BLaER1 treated with 17β-estradiol and CSF1 and Interleukin-3, amounts not matched to agents 10 nM and 100 nM (cell line): ENCODE data around the gene PADI6.
A peak's percentile ranks its signal among the peaks of the same experiment; 100 is the strongest.

Source experiments
- H3K27ac ChIP-seq, 11 experiments: shearing (Covaris generic); formaldehyde crosslinking; 2 replicates each; pipeline ENCODE4 v1.8.1; 2022
- H3K27me3 ChIP-seq, 11 experiments: shearing (Covaris generic); formaldehyde crosslinking; 2 replicates each; pipeline ENCODE4 v1.8.1; 2022
- H3K36me3 ChIP-seq, 11 experiments: shearing (Covaris generic); formaldehyde crosslinking; 2 replicates each; pipeline ENCODE4 v1.8.1; 2022
- H3K4me1 ChIP-seq, 10 experiments: shearing (Covaris generic); formaldehyde crosslinking; 2 replicates each; pipeline ENCODE4 v1.8.1; 2022
- H3K4me2 ChIP-seq, 11 experiments: shearing (Covaris generic); formaldehyde crosslinking; 2 replicates each; pipeline ENCODE4 v1.8.1; 2022
- H3K4me3 ChIP-seq, 10 experiments: shearing (Covaris generic); formaldehyde crosslinking; 2 replicates each; pipeline ENCODE4 v1.8.1; 2022
- H3K9ac ChIP-seq, 11 experiments: shearing (Covaris generic); formaldehyde crosslinking; 2 replicates each; pipeline ENCODE4 v1.8.1; 2022
- H3K9me3 ChIP-seq, 11 experiments: shearing (Covaris generic); formaldehyde crosslinking; replicated peaks in 1 of 11; 2 replicates each; pipeline ENCODE4 v1.8.1; 2022
- H4K20me1 ChIP-seq, 11 experiments: shearing (Covaris generic); formaldehyde crosslinking; 2 replicates each; pipeline ENCODE4 v1.8.1; 2022
- Cebpa-rat ChIP-seq, 11 experiments: shearing (Covaris generic); IDR thresholded peaks; 2 replicates each; pipeline ENCODE4 v1.8.1; 2022

Gene PADI6

GRCh38 chr1:17419626-17420328 lies 47.8 kb downstream of the PADI6 start:
- peaks cover 96 to 100% (median 98%) of the 10 kb centered on the region in 11 experiments for H3K36me3 ChIP-seq
- H3K9ac ChIP-seq, result 0 out of 22 replicates have a peak overlapping the region, but pooled peaks of 1 of the 11 experiments have one; percentile 1
- H3K4me2 ChIP-seq, result peak overlapping the region in 1 of 11 experiments; percentile 23; a peak in 3 of 22 replicates
- H3K27ac ChIP-seq, result peak overlapping the region in 6 of 11 experiments; percentile 10 to 48 (median 34); a peak in 4 of 22 replicates
- H3K9me3 ChIP-seq, result no peaks in the 10 kb centered on the region
- TF ChIP-seq Cebpa-rat (IDR thresholded peaks at IDR 0.05), result no peak
- peaks cover 0 to 14% (median 4%) of the 10 kb centered on the region in 10 experiments; a peak in 7 of 20 replicates for H3K4me1 ChIP-seq
- H4K20me1 ChIP-seq, result peaks cover 58 to 100% (median 98%) of the 10 kb centered on the region in 11 experiments
- H3K4me3 ChIP-seq, result no peak overlapping the region
- H3K27me3 ChIP-seq, result no peaks in the 10 kb centered on the region

GRCh38 chr1:17420391-17420918 lies 48.5 kb downstream of the PADI6 start:
- H3K36me3 ChIP-seq, result peaks cover 96 to 100% (median 98%) of the 10 kb centered on the region in 11 experiments
- no peak for TF ChIP-seq Cebpa-rat (IDR thresholded peaks at IDR 0.05)
- no peak overlapping the region for H3K4me2 ChIP-seq
- H4K20me1 ChIP-seq, result peaks cover 65 to 100% (median 98%) of the 10 kb centered on the region in 11 experiments
- H3K9ac ChIP-seq, result no peak overlapping the region
- no peak overlapping the region for H3K27ac ChIP-seq
- H3K27me3 ChIP-seq, result no peaks in the 10 kb centered on the region
- no peak overlapping the region for H3K4me3 ChIP-seq
- no peaks in the 10 kb centered on the region for H3K9me3 ChIP-seq
- H3K4me1 ChIP-seq, result peaks cover 0 to 21% (median 6%) of the 10 kb centered on the region in 10 experiments; a peak in 9 of 20 replicates

GRCh38 chr1:17422461-17422860 lies 50.5 kb downstream of the PADI6 start:
- Histone ChIP-seq H3K4me2 (no peak overlapping the region), H3K27ac (peak overlapping the region in 1 of 11 experiments; percentile 11; a peak in 1 of 22 replicates), H3K9ac (0 out of 22 replicates have a peak overlapping the region, but pooled peaks of 1 of the 11 experiments have one; percentile 3), H3K9me3 (no peaks in the 10 kb centered on the region), H3K4me1 (peaks cover 0 to 31% (median 9%) of the 10 kb centered on the region in 10 experiments; a peak in 9 of 20 replicates), H4K20me1 (peaks cover 80 to 100% (median 100%) of the 10 kb centered on the region in 11 experiments), H3K27me3 (no peaks in the 10 kb centered on the region), H3K4me3 (no peak overlapping the region), H3K36me3 (peaks cover 97 to 100% (median 100%) of the 10 kb centered on the region in 11 experiments)
- no peak for TF ChIP-seq Cebpa-rat (IDR thresholded peaks at IDR 0.05)

- Histone ChIP-seq H3K9ac (0 out of 22 replicates have a peak overlapping the region, but pooled peaks of 2 of the 11 experiments have one; percentile 0 to 15), H3K4me2 (no peak overlapping the region), H3K9me3 (no peaks in the 10 kb centered on the region), H3K36me3 (peaks cover 97 to 100% (median 100%) of the 10 kb centered on the region in 11 experiments), H3K4me1 (peaks cover 0 to 35% (median 9%) of the 10 kb centered on the region in 10 experiments; a peak in 9 of 20 replicates), H4K20me1 (peaks cover 93 to 100% (median 100%) of the 10 kb centered on the region in 11 experiments), H3K4me3 (no peak overlapping the region), H3K27ac (no peak overlapping the region), H3K27me3 (no peaks in the 10 kb centered on the region)
- TF ChIP-seq Cebpa-rat (IDR thresholded peaks at IDR 0.05), result no peak
Observed at GRCh38 chr1:17423781-17424245, 51.8 kb downstream of the PADI6 start.

- no peak for TF ChIP-seq Cebpa-rat (IDR thresholded peaks at IDR 0.05)
- Histone ChIP-seq H3K9ac (peak overlapping the region in 5 of 11 experiments; percentile 1 to 35 (median 12); a peak in 4 of 22 replicates), H3K4me2 (no peak overlapping the region), H3K27ac (peak overlapping the region in 4 of 11 experiments; percentile 7 to 40 (median 13); a peak in 2 of 22 replicates), H3K27me3 (no peaks in the 10 kb centered on the region), H3K4me3 (no peak overlapping the region), H3K4me1 (peaks cover 0 to 49% (median 8%) of the 10 kb centered on the region in 10 experiments; a peak in 12 of 20 replicates), H3K9me3 (no peaks in the 10 kb centered on the region), H3K36me3 (peaks cover 92 to 100% (median 100%) of the 10 kb centered on the region in 11 experiments), H4K20me1 (peaks cover 94 to 100% (median 100%) of the 10 kb centered on the region in 11 experiments)
Observed at GRCh38 chr1:17425806-17426600, 54.0 kb downstream of the PADI6 start.

GRCh38 chr1:17427696-17428660 lies 56.0 kb downstream of the PADI6 start:
- Histone ChIP-seq H3K4me1 (peaks cover 15 to 69% (median 27%) of the 10 kb centered on the region in 10 experiments), H3K4me2 (no peak overlapping the region), H3K36me3 (peaks cover 79 to 100% (median 95%) of the 10 kb centered on the region in 11 experiments), H3K9ac (peak overlapping the region in 2 of 11 experiments; percentile 12 to 30; a peak in 1 of 22 replicates), H3K4me3 (no peak overlapping the region), H3K27ac (no peak overlapping the region), H3K27me3 (no peaks in the 10 kb centered on the region), H4K20me1 (peaks cover 100% of the 10 kb centered on the region in 11 experiments), H3K9me3 (no peaks in the 10 kb centered on the region)
- no peak for TF ChIP-seq Cebpa-rat (IDR thresholded peaks at IDR 0.05)

GRCh38 chr1:17429183-17429582 lies 57.2 kb downstream of the PADI6 start:
- Histone ChIP-seq H3K4me2 (0 out of 22 replicates have a peak overlapping the region, but pooled peaks of 1 of the 11 experiments have one; percentile 94), H3K4me1 (peaks cover 27 to 81% (median 39%) of the 10 kb centered on the region in 10 experiments), H3K36me3 (peaks cover 78 to 100% (median 95%) of the 10 kb centered on the region in 11 experiments), H3K9me3 (no peaks in the 10 kb centered on the region), H3K9ac (peak overlapping the region in 3 of 11 experiments; percentile 7 to 21 (median 14); a peak in 2 of 22 replicates), H3K27me3 (no peaks in the 10 kb centered on the region), H3K27ac (0 out of 22 replicates have a peak overlapping the region, but pooled peaks of 1 of the 11 experiments have one; percentile 46), H3K4me3 (no peak overlapping the region), H4K20me1 (peaks cover 100% of the 10 kb centered on the region in 11 experiments)
- no peak for TF ChIP-seq Cebpa-rat (IDR thresholded peaks at IDR 0.05)
